Ishikawa (cell line): Measurements from ENCODE around the gene ANKRD16.

Experiments used
- CEBPB ChIP-seq: IDR thresholded peaks from 2 replicates; pipeline ENCODE4 v1.6.1; 2012
- CREB1 ChIP-seq: IDR thresholded peaks from 2 replicates; pipeline ENCODE4 v1.6.1; 2012; ENCODE audit warnings: low read depth
- EGR1 ChIP-seq: IDR thresholded peaks from 2 replicates; pipeline ENCODE4 v1.6.1; 2012
- EP300 ChIP-seq: IDR thresholded peaks from 2 replicates; pipeline ENCODE4 v1.6.1; 2012; ENCODE audit warnings: borderline replicate concordance
- FOXM1 ChIP-seq: IDR thresholded peaks from 2 replicates; pipeline ENCODE4 v1.6.1; 2012; ENCODE audit warnings: low read depth, borderline replicate concordance
- MAX ChIP-seq: IDR thresholded peaks from 2 replicates; pipeline ENCODE4 v1.6.1; 2012
- NFIC ChIP-seq: IDR thresholded peaks from 2 replicates; pipeline ENCODE4 v1.6.1; 2012
- RAD21 ChIP-seq: IDR thresholded peaks from 2 replicates; pipeline ENCODE4 v1.6.1; 2012; ENCODE audit warnings: low read depth
- TAF1 ChIP-seq: IDR thresholded peaks from 2 replicates; pipeline ENCODE4 v1.6.1; 2012; ENCODE audit warnings: low read depth, mild to moderate bottlenecking
- TCF12 ChIP-seq: IDR thresholded peaks from 2 replicates; pipeline ENCODE4 v1.6.1; 2012; ENCODE audit warnings: low read depth
- TEAD4 ChIP-seq: IDR thresholded peaks from 2 replicates; pipeline ENCODE4 v1.6.1; 2012
- USF1 ChIP-seq: IDR thresholded peaks from 2 replicates; pipeline ENCODE4 v1.6.1; 2012
- YY1 ChIP-seq: IDR thresholded peaks from 2 replicates; pipeline ENCODE4 v1.6.1; 2012; ENCODE audit warnings: low read depth
- ZBTB7A ChIP-seq: IDR thresholded peaks from 2 replicates; pipeline ENCODE4 v1.6.1; 2012; ENCODE audit warnings: low read depth
- TF ChIP-seq, protein P1 (sequence below): IDR thresholded peaks from 2 replicates; pipeline ENCODE4 v1.6.1; 2012; ENCODE audit warnings: low read depth, mild to moderate bottlenecking

The ANKRD16 gene

GRCh38 chr10:5888351-5888750 is 1.3 kb downstream of the ANKRD16 start:
- no peak for TF ChIP-seq TCF12
- TF ChIP-seq MAX = no peak
- no peak for TF ChIP-seq CREB1
- TF ChIP-seq FOXM1 = no peak
- no peak for TF ChIP-seq NFIC
- no peak for TF ChIP-seq USF1

- TF ChIP-seq EP300 (no peak), TCF12 (no peak), EGR1 (no peak), FOXM1 (no peak), RAD21 (no peak), MAX (no peak), ZBTB7A (no peak), NFIC (no peak), CEBPB (no peak), USF1 (no peak), TEAD4 (no peak), TAF1 (no peak), YY1 (no peak), CREB1 (no peak)
- TF ChIP-seq, protein P1, sequence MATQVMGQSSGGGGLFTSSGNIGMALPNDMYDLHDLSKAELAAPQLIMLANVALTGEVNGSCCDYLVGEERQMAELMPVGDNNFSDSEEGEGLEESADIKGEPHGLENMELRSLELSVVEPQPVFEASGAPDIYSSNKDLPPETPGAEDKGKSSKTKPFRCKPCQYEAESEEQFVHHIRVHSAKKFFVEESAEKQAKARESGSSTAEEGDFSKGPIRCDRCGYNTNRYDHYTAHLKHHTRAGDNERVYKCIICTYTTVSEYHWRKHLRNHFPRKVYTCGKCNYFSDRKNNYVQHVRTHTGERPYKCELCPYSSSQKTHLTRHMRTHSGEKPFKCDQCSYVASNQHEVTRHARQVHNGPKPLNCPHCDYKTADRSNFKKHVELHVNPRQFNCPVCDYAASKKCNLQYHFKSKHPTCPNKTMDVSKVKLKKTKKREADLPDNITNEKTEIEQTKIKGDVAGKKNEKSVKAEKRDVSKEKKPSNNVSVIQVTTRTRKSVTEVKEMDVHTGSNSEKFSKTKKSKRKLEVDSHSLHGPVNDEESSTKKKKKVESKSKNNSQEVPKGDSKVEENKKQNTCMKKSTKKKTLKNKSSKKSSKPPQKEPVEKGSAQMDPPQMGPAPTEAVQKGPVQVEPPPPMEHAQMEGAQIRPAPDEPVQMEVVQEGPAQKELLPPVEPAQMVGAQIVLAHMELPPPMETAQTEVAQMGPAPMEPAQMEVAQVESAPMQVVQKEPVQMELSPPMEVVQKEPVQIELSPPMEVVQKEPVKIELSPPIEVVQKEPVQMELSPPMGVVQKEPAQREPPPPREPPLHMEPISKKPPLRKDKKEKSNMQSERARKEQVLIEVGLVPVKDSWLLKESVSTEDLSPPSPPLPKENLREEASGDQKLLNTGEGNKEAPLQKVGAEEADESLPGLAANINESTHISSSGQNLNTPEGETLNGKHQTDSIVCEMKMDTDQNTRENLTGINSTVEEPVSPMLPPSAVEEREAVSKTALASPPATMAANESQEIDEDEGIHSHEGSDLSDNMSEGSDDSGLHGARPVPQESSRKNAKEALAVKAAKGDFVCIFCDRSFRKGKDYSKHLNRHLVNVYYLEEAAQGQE = no peak
Observed at GRCh38 chr10:5887641-5888040, 2.1 kb downstream of the ANKRD16 start.

- TF ChIP-seq FOXM1 (no peak), EP300 (no peak), TCF12 (no peak), MAX (no peak), TEAD4 (no peak), YY1 (no peak), RAD21 (no peak), TAF1 (no peak), CREB1 (no peak), EGR1 (no peak), NFIC (no peak), USF1 (no peak), CEBPB (no peak), ZBTB7A (no peak)
- TF ChIP-seq, protein P1 = no peak
Observed at GRCh38 chr10:5887029-5887428, 2.7 kb downstream of the ANKRD16 start.

DNA sequence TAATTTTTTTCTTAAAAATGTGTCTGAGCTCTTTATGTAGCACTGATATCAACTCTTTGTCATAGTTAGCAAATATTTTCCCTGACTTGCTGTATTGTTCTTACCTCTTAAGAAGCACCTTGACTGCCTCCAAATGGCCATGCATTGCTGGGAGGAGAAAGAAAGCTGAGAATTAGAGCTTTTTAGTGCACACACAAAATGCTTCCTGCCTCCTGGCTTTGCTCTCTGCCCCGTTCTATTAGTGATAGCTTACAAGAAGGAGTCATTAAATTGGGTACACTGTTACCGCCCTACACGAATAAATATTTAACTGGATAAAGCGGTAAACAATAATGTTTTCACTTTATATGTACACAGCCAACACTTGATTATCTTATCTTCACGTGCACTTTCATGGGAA is 4.1 kb downstream of the ANKRD16 start:
- TF ChIP-seq USF1 (no peak), MAX (no peak), EGR1 (no peak), NFIC (no peak), TCF12 (no peak), RAD21 (no peak), YY1 (no peak), TEAD4 (no peak), CEBPB (no peak), ZBTB7A (no peak), EP300 (no peak), FOXM1 (no peak), TAF1 (no peak), CREB1 (no peak)
- TF ChIP-seq, protein P1 = no peak
